ENCODE data around the gene NUBP2.

Gene NUBP2

DNA sequence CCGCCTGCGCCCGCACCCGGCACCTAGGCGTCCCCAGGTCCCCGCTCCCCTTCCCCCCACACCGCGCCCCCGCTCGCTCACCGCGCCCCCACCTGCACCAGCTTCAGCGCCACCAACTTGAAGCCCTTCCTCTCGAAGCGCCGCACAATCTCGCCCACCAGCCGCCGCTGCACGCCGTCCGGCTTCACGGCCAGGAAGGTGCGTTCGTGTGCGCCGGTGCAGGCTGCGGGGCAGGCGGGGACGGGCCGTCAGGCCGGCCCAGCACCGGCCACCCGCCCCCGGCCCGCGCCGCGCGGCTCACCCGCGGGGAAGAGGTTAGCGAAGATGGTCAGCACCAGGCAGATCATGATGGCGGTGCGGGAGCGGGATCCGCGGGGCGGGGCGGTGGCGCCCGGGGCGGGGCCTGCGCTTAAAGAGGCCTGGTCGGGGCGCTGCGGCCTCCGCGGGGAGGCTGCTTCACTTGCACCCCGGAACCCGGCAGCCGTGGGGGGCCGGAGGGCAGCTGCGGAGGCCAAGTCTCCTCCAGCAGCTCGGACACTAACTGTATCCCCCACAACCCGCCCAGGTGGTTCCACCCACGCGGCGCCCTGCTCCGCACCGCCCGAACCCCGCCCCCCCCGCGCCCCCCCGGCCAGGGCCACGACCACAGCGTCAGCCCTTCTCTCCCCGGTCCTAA is 11.4 kb upstream of the NUBP2 start, which contains the start of gene NME3:
TSS of gene NME3 (minus strand) at position 356 of the 676 bp plus-strand sequence. CDS start at position 347, 9 bp downstream.
- peak; percentile 58 for DNase-seq

DNA sequence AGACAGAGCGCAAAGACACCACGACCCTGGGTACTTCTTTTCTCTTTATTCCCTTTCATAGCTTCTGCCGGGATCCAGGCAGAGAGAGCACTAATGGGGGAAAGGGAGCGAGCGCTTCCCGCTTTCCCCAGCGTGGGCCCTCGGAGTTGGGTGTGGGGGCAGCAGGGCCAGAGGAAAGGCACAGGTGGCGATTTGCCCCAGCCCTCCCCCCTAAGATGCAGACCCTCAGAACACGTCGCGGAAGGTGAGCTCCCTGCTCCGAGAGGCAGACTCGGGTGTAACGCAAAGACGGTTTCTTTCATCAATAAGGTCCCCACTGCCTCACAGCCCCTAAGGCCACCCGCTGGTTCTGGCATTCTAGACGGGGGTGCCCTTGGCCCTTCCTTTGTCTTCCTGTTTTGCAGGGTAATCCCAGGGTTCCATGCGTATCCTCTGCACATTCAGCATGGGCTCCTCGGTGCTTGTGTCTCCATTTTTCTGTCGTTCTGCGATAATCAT is 10.8 kb upstream of the NUBP2 start:
- peak; percentile 41 for DNase-seq

DNA sequence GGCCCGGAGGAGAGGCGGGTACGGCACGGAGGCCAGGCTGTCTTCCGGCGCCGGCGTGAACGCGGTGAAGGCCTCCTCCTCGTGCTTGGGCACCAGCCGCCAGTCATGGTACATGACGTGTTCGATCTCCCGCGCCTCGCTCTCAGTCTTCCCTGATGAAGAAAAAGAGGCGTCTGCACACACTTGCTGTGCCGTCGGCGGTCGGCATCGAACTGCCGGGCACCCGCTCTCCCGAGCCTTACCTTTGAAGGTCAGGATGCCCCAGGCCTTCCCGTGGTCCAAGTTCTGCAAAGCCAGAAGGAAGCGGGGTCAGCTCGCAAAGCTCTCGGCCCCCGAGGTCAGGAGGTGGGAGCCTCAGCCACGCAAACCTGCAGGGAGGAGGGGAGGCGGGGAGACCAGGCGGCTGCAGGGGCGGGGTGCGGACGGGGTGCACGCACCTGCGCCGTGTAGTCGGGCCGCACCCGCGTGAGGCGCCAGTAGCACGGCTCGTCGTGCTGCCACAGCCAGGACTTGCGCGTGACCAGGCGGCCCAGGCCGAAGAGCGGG is 10.3 kb upstream of the NUBP2 start, which contains the start of gene EME2:
TSS of gene EME2 (plus strand) at position 449 of the 546 bp plus-strand sequence. CDS start 418 bp downstream, outside the sequence.
- DNase-seq = peak; percentile 41

DNA sequence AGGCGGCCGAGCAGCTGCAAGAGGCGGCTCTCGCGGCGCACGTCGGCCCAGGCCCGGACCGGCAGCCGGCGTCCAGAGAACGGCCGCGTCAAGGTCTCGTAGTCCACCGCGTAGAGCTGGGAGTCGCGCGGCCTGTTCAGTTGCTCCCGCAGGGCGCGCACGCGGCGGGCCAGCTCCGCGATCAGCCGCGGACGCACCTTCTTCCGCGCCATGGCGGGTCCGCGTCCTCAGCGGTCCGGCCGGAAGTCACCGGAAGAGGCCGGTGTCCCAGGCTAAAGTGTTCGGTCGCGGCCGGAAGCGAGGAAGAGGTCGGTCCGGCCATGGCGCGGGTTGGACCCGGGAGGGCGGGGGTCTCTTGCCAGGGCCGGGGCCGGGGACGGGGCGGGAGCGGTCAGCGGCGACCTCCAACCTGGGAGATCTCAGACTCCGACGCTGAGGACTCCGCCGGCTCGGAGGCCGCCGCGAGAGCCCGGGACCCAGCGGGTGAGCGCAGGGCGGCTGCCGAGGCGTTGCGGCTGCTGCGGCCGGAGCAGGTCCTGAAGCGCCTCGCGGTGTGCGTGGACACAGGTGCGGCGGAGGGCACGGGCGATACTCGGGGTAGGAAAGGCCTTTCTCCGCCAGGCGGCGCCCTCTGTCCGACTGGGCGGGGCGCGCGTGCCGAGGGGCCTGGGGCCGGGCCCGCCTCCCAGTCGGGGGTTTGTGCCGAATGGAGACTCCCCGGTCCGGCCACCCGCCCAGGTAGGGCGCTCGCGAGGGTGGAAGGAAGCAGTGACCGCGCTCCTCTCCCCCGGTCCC is 9.7 kb upstream of the NUBP2 start, which contains the start of gene MRPS34:
TSS of gene MRPS34 (minus strand) at position 227 of the 795 bp plus-strand sequence. CDS start at position 212, 15 bp downstream.
- peak; percentile 87 for DNase-seq

DNA sequence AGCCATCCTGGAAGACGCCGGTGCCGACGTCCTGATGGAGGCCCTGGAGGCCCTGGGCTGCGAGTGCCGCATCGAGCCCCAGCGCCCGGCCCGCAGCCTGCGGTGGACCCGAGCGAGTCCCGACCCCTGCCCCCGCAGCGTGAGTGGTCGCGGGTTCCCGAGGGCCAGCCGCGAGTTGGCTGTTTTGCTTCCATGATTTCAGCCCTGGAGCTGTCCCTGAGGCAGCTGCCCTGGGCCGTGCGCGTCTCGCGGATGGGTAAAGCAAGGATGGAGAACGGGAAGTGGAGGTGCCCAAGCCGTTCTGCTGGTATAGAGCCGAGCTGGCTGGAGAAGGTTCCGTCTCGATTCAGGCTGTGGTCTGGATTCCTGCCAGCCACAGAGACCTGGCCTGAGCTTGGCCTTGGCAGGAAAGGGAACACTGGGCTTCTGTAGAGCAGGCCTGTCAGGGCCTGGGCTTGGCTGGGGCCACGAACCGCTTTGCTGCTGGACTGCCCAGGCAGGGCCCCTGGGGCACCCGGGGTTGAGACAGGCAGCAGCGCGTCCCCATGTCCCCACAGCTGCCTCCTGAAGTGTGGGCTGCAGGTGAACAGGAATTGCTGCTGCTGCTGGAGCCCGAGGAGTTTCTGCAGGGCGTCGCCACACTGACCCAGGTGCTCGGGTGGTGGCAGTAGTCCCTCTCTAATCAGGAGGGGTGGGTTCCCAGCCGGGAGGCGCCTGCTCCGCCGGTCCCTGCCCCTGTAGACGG is 8.9 kb upstream of the NUBP2 start:
- DNase-seq = no peak

DNA sequence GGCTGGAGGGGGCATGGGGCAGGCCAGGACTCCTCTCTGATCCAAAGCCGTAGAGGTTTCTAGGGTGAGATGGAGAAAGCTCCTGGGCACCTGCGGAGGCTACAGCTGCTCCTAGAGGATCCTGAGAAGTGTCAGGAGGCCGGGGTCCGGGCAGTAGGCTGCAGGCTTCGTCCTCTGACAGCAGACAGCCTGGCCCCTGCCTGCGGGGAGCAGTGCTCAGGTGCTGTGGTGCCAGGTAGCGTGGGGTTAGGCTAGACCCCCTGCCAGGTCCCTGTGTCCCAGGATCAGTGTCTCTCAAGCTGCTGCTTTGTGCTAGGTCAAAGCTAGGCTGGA is 8.3 kb upstream of the NUBP2 start:
- no peak for DNase-seq

DNA sequence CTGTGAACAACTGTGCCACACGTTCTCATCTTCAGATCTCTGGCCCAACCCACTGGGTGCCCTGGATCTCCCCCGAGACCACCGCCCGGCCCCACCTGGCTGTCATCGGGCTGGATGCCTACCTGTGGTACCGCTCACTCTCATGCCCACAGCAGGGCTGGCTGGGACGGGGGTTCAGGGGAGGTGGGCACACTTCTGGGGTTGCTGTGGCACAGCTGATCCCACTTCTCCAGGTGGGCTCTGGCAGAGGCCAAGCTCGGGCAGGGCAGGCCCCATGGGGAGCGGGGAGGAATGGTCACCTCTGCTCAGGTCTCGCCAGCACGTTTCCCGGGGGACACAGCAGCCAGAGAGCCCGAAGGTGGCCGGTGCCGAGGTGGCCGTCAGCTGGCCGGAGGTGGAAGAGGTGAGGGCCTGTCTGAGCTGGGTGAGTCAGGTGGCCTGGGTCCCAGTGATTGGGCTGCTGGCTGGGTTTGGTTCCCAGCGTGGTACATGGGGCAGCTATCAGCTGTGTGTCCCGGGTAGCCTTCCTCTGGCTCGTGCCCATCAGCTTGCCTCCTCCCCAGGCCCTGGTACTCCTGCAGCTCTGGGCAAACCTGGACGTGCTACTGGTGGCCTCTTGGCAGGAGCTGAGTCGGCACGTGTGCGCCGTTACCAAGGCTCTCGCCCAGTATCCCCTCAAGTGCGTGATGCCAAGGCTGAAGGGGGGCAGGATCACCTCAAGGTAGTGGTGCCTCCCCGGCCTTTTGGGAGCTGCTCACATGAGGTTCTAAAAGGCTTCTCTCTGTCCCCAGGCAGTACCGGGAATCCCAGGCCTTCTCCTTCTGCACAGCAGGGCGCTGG is 7.5 kb upstream of the NUBP2 start:
- DNase-seq = no peak

DNA sequence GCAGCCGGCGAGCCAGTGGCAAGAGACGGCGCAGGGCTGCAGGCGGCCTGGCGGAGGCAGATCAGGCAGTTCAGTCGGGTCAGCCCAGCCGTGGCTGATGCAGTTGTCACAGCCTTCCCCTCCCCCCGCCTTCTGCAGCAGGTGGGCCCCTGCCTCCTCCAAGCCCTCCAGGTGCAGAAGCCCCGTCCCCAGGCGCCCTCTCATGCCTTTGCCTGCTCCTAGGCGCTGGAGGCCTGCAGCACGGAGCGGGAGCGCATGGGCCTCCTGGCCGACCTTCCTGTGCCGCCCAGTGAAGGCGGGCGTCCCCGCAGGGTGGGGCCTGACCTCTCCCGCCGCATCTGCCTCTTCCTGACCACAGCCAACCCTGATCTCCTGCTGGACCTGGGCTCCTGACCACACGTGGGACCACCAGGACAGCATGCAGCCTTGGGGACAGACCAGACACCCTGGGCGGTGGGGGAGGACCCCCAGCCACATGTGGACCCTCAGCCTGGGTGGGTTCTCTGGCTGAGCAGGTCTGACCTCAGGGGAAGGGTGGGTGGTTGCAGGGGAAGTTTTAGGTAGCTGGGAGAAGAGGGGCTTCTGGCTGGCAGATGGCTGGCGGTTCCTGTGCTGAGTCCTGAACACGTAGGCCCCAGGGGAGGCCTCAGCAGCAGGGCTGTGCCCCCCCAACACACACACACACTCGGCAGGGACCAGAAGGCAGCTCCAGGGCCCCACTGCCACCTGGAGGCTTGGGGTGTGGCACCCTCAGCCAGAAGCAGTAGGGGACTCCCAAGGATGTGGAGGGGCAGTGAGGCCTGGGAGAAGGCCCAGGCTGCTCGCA is 6.7 kb upstream of the NUBP2 start:
- no peak for DNase-seq

DNA sequence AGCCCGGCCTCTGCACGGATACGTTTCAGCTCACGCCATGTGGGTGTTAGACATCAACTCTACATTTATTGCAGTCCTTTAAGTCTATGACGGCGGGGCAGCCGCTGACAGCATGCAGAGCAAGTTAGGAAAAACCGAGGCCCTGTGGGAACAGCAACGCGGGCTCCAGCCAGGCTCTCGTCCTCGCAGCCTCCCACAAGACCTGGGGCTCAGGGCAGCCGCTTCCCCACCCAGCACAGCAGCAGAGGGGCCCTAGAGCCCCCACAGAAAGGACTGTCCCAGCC is 6.1 kb upstream of the NUBP2 start:
- DNase-seq = no peak

DNA sequence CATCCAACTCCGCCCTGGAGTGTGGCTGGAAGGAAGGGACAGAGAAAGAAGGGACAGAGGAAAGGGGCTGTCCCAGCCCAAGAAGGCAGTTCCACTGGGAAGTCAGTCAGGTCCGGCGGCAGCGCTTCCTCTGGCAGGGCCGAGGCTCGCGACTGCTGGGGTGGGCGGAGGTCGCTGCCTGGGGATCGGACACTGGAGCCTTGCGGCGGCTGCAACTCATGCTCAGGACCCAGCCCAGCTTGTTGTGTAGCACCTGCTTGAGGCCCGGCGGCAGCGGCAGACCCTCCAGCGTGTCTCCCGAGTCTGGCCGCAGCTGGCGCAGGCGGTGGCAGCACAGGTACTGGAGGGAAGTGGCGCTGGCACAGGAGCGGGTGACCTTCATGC is 5.8 kb upstream of the NUBP2 start:
- no peak for DNase-seq

DNA sequence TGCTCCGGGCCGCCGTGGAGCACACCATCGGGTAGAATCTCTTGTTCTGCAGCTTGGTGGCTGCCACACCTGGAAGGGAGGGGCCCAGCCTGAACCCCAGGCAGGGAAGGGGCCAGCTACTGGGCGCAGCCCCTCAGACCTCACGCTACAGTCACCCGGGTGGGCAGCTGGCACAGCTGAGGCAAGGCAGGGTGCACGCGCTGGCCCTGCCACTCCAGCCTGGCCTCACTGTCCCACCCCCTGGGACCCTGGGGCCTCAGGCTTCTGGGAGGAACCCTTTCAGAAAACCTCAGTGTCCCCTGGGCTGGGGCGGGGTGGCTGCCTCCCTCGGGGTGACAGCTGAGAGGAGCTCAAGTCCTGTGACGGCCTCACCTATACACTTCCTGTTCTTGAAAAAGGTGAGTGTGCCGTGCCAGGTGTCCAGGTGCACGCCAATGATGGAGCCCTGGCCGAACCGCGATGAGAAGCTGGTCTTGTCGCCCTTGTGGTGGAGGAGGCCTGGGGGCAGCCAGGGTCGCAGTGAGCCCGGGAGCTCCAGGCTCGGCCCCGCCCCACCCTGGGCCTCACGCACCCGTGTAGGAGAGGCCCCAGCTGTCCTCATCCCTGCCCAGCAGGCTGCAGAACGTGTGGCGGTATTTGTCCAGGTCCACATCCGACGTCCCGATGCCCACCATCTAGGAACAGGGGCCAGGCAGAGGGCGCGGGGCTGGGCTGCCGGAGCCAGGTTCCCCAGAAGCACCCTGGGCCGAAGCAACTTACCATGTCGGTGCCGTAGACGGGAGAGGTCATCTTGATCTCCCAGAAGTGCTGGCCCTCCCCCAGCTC is 5.2 kb upstream of the NUBP2 start:
- no peak for DNase-seq

DNA sequence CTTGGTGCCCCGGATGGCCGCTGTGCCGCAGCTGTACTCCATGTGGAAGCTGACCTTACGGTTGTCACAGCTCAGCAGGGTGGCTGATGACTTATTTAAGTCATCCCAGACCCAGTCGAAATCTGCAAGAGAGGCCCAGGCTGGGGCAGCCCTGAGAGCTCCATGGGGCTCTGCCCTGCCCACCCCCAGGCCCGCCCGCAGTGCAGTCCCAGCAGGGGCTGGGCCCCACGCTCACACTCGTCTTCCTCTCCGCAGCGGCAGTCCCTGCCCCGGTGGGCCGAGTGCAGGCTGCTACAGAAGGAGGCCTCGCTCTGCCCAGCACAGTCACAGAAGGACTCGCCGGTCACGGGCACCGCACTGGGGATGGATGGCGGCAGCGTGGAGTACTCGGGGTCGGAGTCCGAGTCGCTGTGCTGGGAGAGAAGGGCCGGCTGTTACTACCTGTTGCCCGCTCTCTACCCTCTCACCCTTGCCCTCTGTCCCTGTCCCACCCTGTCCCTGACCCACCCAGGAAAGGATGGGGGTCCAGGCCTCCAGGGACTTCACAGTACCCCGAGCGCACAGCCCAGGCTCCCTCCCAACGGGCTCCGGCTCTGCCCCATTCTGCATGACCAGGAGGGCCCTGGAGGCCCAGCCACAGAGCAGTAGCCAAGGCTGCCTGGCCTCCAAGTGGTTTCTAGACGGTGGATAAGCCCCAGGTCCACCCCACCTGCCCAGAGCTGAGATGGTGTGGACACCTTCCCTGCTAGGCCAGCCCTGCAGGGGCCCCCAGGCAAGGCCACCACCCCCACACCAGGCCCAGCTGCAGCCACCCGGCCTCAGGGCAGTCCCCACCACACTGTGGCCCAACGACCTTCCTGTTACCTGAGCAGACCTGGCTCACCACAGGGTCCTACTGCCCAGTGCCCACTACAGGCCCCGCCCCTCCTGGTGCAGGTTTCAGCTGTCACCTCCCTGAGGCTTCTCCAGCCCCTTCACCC is 4.3 kb upstream of the NUBP2 start:
- no peak for DNase-seq

DNA sequence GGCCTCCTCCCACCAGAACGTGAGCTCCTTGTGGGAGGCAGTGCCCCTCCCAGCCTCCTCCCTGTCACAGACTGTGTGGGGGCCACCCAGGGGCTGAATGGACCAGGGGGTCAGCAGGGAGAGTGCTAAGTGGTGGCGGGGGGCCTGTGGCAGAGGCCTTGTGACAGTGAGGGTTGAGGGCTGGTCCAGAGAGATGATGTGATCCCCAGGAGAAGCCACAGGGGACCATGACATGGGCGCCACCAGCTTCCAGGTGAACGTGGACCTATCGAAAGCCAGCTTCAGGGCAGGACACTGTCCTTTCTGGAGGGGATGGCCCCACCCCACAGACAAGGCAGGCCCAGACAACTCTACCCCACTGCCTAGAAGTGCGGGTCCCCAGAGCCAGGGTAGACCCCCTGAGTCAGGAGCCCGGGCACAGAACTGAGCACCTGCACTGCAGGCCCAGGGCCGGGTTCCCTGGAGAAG is 3.5 kb upstream of the NUBP2 start:
- DNase-seq = no peak

DNA sequence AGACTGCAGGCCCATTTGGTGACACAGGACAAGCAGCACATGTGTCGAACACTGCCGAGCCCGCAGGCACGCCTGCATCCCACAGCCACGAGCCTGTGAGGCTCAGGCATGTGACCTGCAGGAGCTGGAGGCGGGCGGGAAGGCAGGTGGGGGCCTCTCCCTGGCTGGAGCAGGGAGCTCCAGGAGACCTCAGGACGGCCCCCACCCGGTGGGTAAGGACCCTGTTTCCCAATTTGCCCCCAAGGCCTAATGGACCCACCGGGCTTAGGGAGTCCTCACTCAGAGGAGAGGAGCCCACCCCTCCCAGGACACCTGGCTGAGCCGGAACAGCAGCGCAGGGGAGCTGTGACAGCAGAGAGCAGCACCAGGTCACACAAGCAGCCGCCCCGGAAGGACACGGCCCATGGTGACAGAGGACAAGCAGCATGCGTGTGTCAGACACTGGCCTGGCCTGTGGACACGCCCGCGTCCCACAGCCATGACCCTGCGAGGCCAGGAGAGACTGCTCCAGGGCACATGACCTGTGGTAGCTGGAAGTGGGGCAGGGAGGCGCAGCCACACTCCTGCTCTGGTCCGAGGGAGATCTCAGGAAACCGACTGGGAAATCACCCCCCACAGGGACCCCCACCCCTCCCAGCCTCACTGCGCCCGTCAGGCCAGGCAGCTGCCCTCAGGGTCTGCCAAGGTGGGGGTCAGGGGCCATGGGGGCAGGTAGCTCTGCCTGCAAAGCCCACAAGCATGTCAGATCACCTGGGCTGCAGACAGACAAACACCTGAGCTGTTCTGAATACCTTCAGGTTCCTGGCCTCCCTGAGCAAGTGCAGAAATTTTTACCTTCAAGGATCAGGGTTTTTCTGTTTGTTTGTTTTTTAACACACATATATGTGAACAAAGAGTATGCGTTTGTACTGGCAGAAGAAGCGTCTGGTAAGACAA is 2.8 kb upstream of the NUBP2 start:
- no peak for DNase-seq

DNA sequence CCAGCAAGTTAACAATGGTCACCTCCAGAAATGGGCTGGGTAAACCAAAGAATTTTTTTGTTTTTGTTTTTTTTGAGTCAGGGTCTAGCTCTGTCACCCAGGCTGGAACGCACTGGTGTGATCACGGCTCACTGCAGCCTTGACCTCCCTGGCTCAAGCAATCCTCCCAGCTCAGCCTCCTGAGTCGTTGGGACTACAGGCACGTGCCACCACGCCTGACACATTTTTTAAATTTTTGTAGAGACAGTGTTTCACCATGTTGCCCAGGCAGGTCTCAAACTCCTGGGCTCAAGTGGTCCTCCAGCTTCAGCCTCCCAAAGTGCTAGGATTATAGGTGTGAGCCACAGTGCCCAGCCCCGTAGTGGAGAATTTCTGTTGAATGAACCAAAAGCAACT is 2.1 kb upstream of the NUBP2 start:
- no peak for DNase-seq

DNA sequence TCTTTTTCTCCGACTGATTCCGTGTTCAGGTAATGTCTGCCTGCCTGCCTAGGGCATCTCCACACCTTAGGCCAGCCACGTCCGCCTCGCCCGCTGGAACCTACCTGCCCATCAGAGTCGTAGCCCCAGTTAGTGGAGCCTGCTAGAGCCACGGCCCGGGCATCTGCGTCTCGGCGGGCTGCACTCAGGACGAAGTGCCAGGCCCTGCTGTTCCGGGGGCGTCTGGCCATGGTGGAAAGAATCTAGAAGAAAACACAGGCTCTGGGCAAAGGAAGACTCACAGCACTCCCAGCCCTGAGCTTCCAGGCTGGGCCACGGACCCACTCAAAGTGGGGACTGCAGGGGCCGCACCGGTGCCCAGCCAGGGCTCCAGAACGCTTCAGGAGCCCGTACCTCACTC is 1.5 kb upstream of the NUBP2 start:
- DNase-seq = no peak

DNA sequence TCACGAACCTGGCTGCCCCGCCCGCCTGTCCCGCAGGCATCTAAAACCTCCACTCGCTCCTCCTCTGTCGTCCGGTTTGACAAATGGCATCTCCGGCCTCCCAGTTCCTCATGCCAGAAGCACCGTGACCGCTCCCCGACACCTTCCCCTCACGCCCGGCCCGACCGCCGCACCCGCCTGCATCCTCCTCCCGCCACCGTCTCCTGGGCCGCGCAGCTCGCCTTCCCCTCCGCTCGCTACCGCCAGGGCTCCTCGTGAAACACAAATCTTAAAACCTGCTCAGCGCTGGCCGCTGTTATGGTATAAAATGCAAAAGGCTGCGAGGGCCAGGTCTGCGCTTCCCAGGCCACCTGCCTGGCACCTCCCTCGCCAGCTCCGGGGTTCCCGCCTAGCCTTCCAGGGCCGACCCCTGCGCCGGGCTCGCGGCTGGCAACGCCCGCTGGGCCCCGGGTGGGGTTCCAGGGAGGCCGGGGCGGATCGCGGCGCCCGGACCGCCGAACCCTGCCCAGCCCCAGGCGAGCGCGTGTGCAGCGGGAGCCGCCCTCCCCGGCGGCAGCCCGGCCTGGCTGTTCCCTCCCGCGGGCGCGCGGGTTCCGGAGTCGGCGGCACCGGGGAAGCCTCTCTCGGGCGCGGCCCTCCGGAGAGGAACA is 877 bp upstream of the NUBP2 start:
- peak; percentile 61 for DNase-seq

Measured in right kidney (tissue), 1 donor.